Activated naive CD8-positive, alpha-beta T cell treated with anti-CD3 and anti-CD28 coated beads, Interleukin-2, amount 10 ng/mL, durations not matched to agents 7 days and 5 days (primary cell): ENCODE data around the gene KLHL41. TPM values are rescaled to one million over a fixed set of nuclear protein-coding genes. Genes with fewer than 3 reads are reported as not detected.

ENCODE experiments used
- total RNA-seq, 2 experiments: library from RNA; stranded (reverse); gene quantifications; one replicate each; pipeline ENCODE4 v1.2.3, GENCODE V29; 2021

The KLHL41 gene
- total RNA-seq, 2 experiments from 2014 or later, result 0.17 TPM; not detected in 1

Other genes with a start within 250 kb of the KLHL41 start
- gene LRP2, start 147.2 kb upstream of the KLHL41 start, total RNA-seq, result under 1 TPM; 0.40 to 0.47 TPM
- 1 to 10 TPM; 2.8 to 3.2 TPM for gene BBS5, start 30.2 kb upstream of the KLHL41 start, total RNA-seq
- 10 to 100 TPM; 35.0 to 38.8 TPM for gene FASTKD1, start 64.2 kb downstream of the KLHL41 start, total RNA-seq
- gene PPIG, start 74.6 kb downstream of the KLHL41 start, total RNA-seq, result 10 to 100 TPM; 62.4 to 64.4 TPM
- not detected for gene CFAP210, start 184.7 kb downstream of the KLHL41 start, total RNA-seq
- gene PHOSPHO2, start 184.8 kb downstream of the KLHL41 start, total RNA-seq, result 1 to 10 TPM; 6.0 to 6.3 TPM
- 1 to 10 TPM; 7.6 to 7.8 TPM for gene KLHL23, start 224.1 kb downstream of the KLHL41 start, total RNA-seq